DND-41 (cell line): ENCODE measurements around the gene GADL1.

Experiments used
- ATAC-seq: fragments of 200-7000 bp; cut with Tn5 transposase; 3 replicates; pipeline ENCODE4 v1.9.1; 2021; ENCODE audit warnings: low read depth; ENCODE audit not compliant: insufficient read depth
- DNase-seq: peaks from one replicate; pipeline ENCODE4 v3.0.0-alpha.2; 2020
- H2AFZ ChIP-seq: 2 replicates; pipeline ENCODE4 v1.6.0; 2012; ENCODE audit warnings: low read depth, low read length
- H3K27ac ChIP-seq: 2 replicates; pipeline ENCODE4 v1.5.1; 2012; ENCODE audit warnings: low read length, inconsistent platforms
- H3K27me3 ChIP-seq: fragments of 200-600 bp; sonication (generic); 2 replicates; pipeline ENCODE4 v1.6.0; 2012; ENCODE audit warnings: low read length, mild to moderate bottlenecking, inconsistent platforms; ENCODE audit not compliant: insufficient read depth, poor library complexity
- H3K36me3 ChIP-seq: 2 replicates; pipeline ENCODE4 v1.5.1; 2012; ENCODE audit warnings: low read length, inconsistent platforms; ENCODE audit not compliant: insufficient read depth
- H3K4me1 ChIP-seq: 2 replicates; pipeline ENCODE4 v1.5.1; 2012; ENCODE audit warnings: mild to moderate bottlenecking, low read length; ENCODE audit not compliant: insufficient read depth
- H3K4me2 ChIP-seq: 2 replicates; pipeline ENCODE4 v1.6.0; 2012; ENCODE audit warnings: mild to moderate bottlenecking, moderate library complexity, low read length, inconsistent platforms; ENCODE audit not compliant: insufficient read depth
- H3K4me3 ChIP-seq, 2 experiments: fragments of 200-600 bp in 1 of 2; shearing (Covaris generic) in 1 of 2; 2 replicates each; pipeline ENCODE4 v1.5.1; 2012 to 2016; ENCODE audit warnings: inconsistent platforms in 2 of 2, low read length in 2 of 2, mild to moderate bottlenecking in 2 of 2, low read depth in 1 of 2, moderate library complexity in 1 of 2
- H3K79me2 ChIP-seq: 2 replicates; pipeline ENCODE4 v1.6.0; 2012; ENCODE audit warnings: low read length, inconsistent platforms; ENCODE audit not compliant: insufficient read depth
- H3K9ac ChIP-seq: 2 replicates; pipeline ENCODE4 v1.6.0; 2012; ENCODE audit warnings: low read depth, mild to moderate bottlenecking, inconsistent platforms, low read length, moderate library complexity
- H3K9me3 ChIP-seq: 2 replicates; pipeline ENCODE4 v1.5.1; 2012; ENCODE audit warnings: low read length, moderate library complexity, mild to moderate bottlenecking, inconsistent platforms; ENCODE audit not compliant: insufficient read depth, severe bottlenecking
- H4K20me1 ChIP-seq: 2 replicates; pipeline ENCODE4 v1.6.0; 2012; ENCODE audit warnings: low read length; ENCODE audit not compliant: insufficient read depth
- CTCF ChIP-seq: IDR thresholded peaks from 2 replicates; pipeline ENCODE4 v1.5.1; 2012; ENCODE audit warnings: borderline replicate concordance, low read length, moderate library complexity, mild to moderate bottlenecking; ENCODE audit not compliant: poor library complexity, severe bottlenecking; ENCODE audit errors: extremely low read depth
- EZH2 ChIP-seq: IDR thresholded peaks from 3 replicates; pipeline ENCODE4 v1.6.1; 2012; ENCODE audit warnings: borderline replicate concordance, low read depth, mild to moderate bottlenecking, moderate library complexity, low read length, inconsistent platforms; ENCODE audit not compliant: severe bottlenecking

Gene GADL1

GRCh38 chr3:30691944-30692343 lies 202.5 kb downstream of the GADL1 start:
- Histone ChIP-seq H3K4me3 (no peak overlapping the region), H3K9ac (no peak overlapping the region), H3K27ac (0 out of 2 replicates have a peak overlapping the region, but pooled peaks have one; percentile 23), H3K36me3 (peaks cover 87% of the 10 kb centered on the region), H2AFZ (no peak overlapping the region), H3K27me3 (no peaks in the 10 kb centered on the region), H3K9me3 (no peaks in the 10 kb centered on the region), H3K4me2 (no peak overlapping the region), H3K4me1 (no peaks in the 10 kb centered on the region), H4K20me1 (no peaks in the 10 kb centered on the region), H3K79me2 (no peaks in the 10 kb centered on the region)
- TF ChIP-seq EZH2, result no peak
- TF ChIP-seq CTCF, result no peak
- ATAC-seq (no peak), DNase-seq (no peak)

GRCh38 chr3:30691249-30691880 lies 203.1 kb downstream of the GADL1 start:
- H3K4me3 ChIP-seq, result no peak overlapping the region
- TF ChIP-seq CTCF, result no peak
- no peak for TF ChIP-seq EZH2
- no peaks in the 10 kb centered on the region for H3K9me3 ChIP-seq
- ATAC-seq (no peak), DNase-seq (no peak)
- H3K9ac ChIP-seq, result no peak overlapping the region
- H2AFZ ChIP-seq, result no peak overlapping the region
- peaks cover 87% of the 10 kb centered on the region for H3K36me3 ChIP-seq
- no peaks in the 10 kb centered on the region for H4K20me1 ChIP-seq
- H3K27me3 ChIP-seq, result no peaks in the 10 kb centered on the region
- no peak overlapping the region for H3K27ac ChIP-seq
- no peak overlapping the region for H3K4me2 ChIP-seq
- H3K4me1 ChIP-seq, result no peaks in the 10 kb centered on the region
- no peaks in the 10 kb centered on the region for H3K79me2 ChIP-seq

- no peak overlapping the region for H3K4me2 ChIP-seq
- TF ChIP-seq EZH2 (no peak), CTCF (no peak)
- peaks cover 89% of the 10 kb centered on the region for H3K36me3 ChIP-seq
- no peak overlapping the region for H3K27ac ChIP-seq
- no peaks in the 10 kb centered on the region; the same call in 1 of the 2 replicates for H3K79me2 ChIP-seq
- H3K4me1 ChIP-seq, result no peaks in the 10 kb centered on the region
- H4K20me1 ChIP-seq, result no peaks in the 10 kb centered on the region
- no peak overlapping the region for H3K4me3 ChIP-seq
- ATAC-seq, result no peak
- no peak overlapping the region for H2AFZ ChIP-seq
- H3K9ac ChIP-seq, result no peak overlapping the region
- H3K9me3 ChIP-seq, result no peaks in the 10 kb centered on the region
- H3K27me3 ChIP-seq, result no peaks in the 10 kb centered on the region
- DNase-seq, result no peak
Observed at GRCh38 chr3:30690199-30690598, 204.3 kb downstream of the GADL1 start.
